SK-N-MC (cell line): Measurements from ENCODE around the gene ELFN2.
"Not testable (repeated sequence)": the region's sequence is repeated elsewhere in the genome, so short reads cannot be mapped to it uniquely, and the experiment has no call there.

ENCODE experiments used
- DNase-seq: peaks from one replicate; pipeline ENCODE4 v3.0.0-alpha.2; 2011; ENCODE audit warnings: low read depth, low spot score
- H3K27ac ChIP-seq: fragments of 200-600 bp; sonication (generic); 2 replicates; pipeline ENCODE4 v1.5.1; 2016; ENCODE audit warnings: mixed run types
- H3K36me3 ChIP-seq: fragments of 200-600 bp; sonication (generic); 2 replicates; pipeline ENCODE4 v1.6.1; 2017; ENCODE audit warnings: antibody characterized with exemption, low read length, mixed read lengths; ENCODE audit not compliant: insufficient read depth
- H3K4me3 ChIP-seq: fragments of 200-600 bp; sonication (generic); 2 replicates; pipeline ENCODE4 v1.5.1; 2016
- H3K9ac ChIP-seq: fragments of 200-600 bp; sonication (generic); 2 replicates; pipeline ENCODE4 v1.8.0; 2017; ENCODE audit warnings: mixed run types, mixed read lengths; ENCODE audit not compliant: insufficient read length
- H3K9me3 ChIP-seq: fragments of 200-600 bp; sonication (generic); 2 replicates; pipeline ENCODE4 v1.6.1; 2017; ENCODE audit warnings: low read depth, mild to moderate bottlenecking, antibody characterized with exemption, low read length, moderate library complexity, mixed read lengths
- EZH2 ChIP-seq: fragments of 200-600 bp; sonication (generic); IDR thresholded peaks from one replicate; pipeline ENCODE4 v1.6.1; 2017; ENCODE audit warnings: antibody characterized with exemption
- FOXP2 ChIP-seq: optimal IDR thresholded peaks from 2 replicates; pipeline ENCODE3; 2011; ENCODE audit warnings: mild to moderate bottlenecking, moderate library complexity; ENCODE audit not compliant: insufficient read depth; ENCODE audit errors: extremely low read length, control extremely low read depth
- POLR2AphosphoS5 ChIP-seq: IDR thresholded peaks from 2 replicates; pipeline ENCODE4 v1.6.1; 2012; ENCODE audit warnings: mild to moderate bottlenecking, low read depth, low read length, borderline replicate concordance

ELFN2 gene

GRCh38 chr22:37402184-37402506 lies 25.1 kb downstream of the ELFN2 start:
- Histone ChIP-seq H3K27ac (no peak overlapping the region), H3K36me3 (no peaks in the 10 kb centered on the region), H3K9me3 (no peaks in the 10 kb centered on the region), H3K4me3 (no peak overlapping the region), H3K9ac (no peak overlapping the region)
- DNase-seq: no peak
- TF ChIP-seq FOXP2: no peak
- TF ChIP-seq POLR2AphosphoS5: no peak
- no peak for TF ChIP-seq EZH2

- H3K4me3 ChIP-seq: peak overlapping the region; percentile 35
- no peak overlapping the region for H3K27ac ChIP-seq
- DNase-seq: peak; percentile 28
- no peak for TF ChIP-seq POLR2AphosphoS5
- no peak for TF ChIP-seq EZH2
- TF ChIP-seq FOXP2: no peak
- H3K9ac ChIP-seq: no peak overlapping the region
- H3K36me3 ChIP-seq: no peaks in the 10 kb centered on the region
- no peaks in the 10 kb centered on the region for H3K9me3 ChIP-seq
Observed at GRCh38 chr22:37401401-37402183, 25.7 kb downstream of the ELFN2 start.

- H3K4me3 ChIP-seq: no peak overlapping the region
- H3K27ac ChIP-seq: no peak overlapping the region
- H3K9me3 ChIP-seq: no peaks in the 10 kb centered on the region
- TF ChIP-seq FOXP2 (no peak), POLR2AphosphoS5 (no peak), EZH2 (no peak)
- H3K9ac ChIP-seq: no peak overlapping the region
- no peak for DNase-seq
- H3K36me3 ChIP-seq: no peaks in the 10 kb centered on the region
Observed at GRCh38 chr22:37400719-37401118, 26.6 kb downstream of the ELFN2 start.

- not testable (repeated sequence) for H3K4me3 ChIP-seq, H3K27ac ChIP-seq, H3K36me3 ChIP-seq, H3K9ac ChIP-seq, DNase-seq, H3K9me3 ChIP-seq
Observed at GRCh38 chr22:37399457-37399856, 27.8 kb downstream of the ELFN2 start.

GRCh38 chr22:37397226-37397625 lies 30.1 kb downstream of the ELFN2 start:
- no peak overlapping the region for H3K9ac ChIP-seq
- no peak overlapping the region for H3K4me3 ChIP-seq
- TF ChIP-seq FOXP2 (no peak), EZH2 (no peak), POLR2AphosphoS5 (no peak)
- no peaks in the 10 kb centered on the region for H3K9me3 ChIP-seq
- no peak overlapping the region for H3K27ac ChIP-seq
- DNase-seq: no peak
- no peaks in the 10 kb centered on the region for H3K36me3 ChIP-seq

- no peak for TF ChIP-seq FOXP2
- Histone ChIP-seq H3K4me3 (no peak overlapping the region), H3K9me3 (no peaks in the 10 kb centered on the region), H3K27ac (no peak overlapping the region), H3K36me3 (no peaks in the 10 kb centered on the region), H3K9ac (no peak overlapping the region)
- no peak for DNase-seq
Observed at GRCh38 chr22:37396488-37397084, 30.7 kb downstream of the ELFN2 start.

GRCh38 chr22:37394341-37394740 lies 32.9 kb downstream of the ELFN2 start:
- DNase-seq: no peak
- H3K4me3 ChIP-seq: no peak overlapping the region
- no peak for TF ChIP-seq EZH2
- TF ChIP-seq POLR2AphosphoS5: no peak
- no peak for TF ChIP-seq FOXP2

GRCh38 chr22:37393746-37394145 lies 33.5 kb downstream of the ELFN2 start:
- H3K9ac ChIP-seq: no peak overlapping the region
- no peaks in the 10 kb centered on the region for H3K9me3 ChIP-seq
- no peak overlapping the region for H3K4me3 ChIP-seq
- TF ChIP-seq FOXP2: no peak
- H3K36me3 ChIP-seq: no peaks in the 10 kb centered on the region
- H3K27ac ChIP-seq: no peak overlapping the region
- DNase-seq: no peak

More at GRCh38 chr22:37394341-37394740, 32.9 kb downstream of the ELFN2 start:
- Histone ChIP-seq H3K27ac (no peak overlapping the region), H3K9ac (no peak overlapping the region), H3K36me3 (no peaks in the 10 kb centered on the region), H3K9me3 (no peaks in the 10 kb centered on the region)

- no peak for TF ChIP-seq FOXP2
- no peak overlapping the region for H3K4me3 ChIP-seq
- H3K27ac ChIP-seq: no peak overlapping the region
- DNase-seq: no peak
- H3K36me3 ChIP-seq: no peaks in the 10 kb centered on the region
- H3K9ac ChIP-seq: no peak overlapping the region
- no peaks in the 10 kb centered on the region for H3K9me3 ChIP-seq
Observed at GRCh38 chr22:37392721-37393328, 34.5 kb downstream of the ELFN2 start.
